Smooth muscle cell (in vitro differentiated cells): ENCODE measurements around the gene TAF5L. TPM values are rescaled to one million over a fixed set of nuclear protein-coding genes. Genes with fewer than 3 reads are reported as not detected.

Experiments
- DNase-seq: peaks from one replicate; lab custom pipeline; 2025; ENCODE audit not compliant: unreplicated experiment; lab: John Stamatoyannopoulos, UW
- H2AFZ ChIP-seq: fragments of 200-600 bp; sonication (generic); 2 replicates; pipeline ENCODE4 v1.6.0; 2016; ENCODE audit warnings: antibody characterized with exemption, low read depth, mild to moderate bottlenecking
- H3F3A ChIP-seq: fragments of 200-600 bp; sonication (generic); 2 replicates; pipeline ENCODE4 v1.6.0; 2017; ENCODE audit warnings: antibody characterized with exemption, low read depth
- H3K27ac ChIP-seq: fragments of 200-600 bp; sonication (generic); 2 replicates; pipeline ENCODE4 v1.5.1; 2016; ENCODE audit warnings: low read depth, mild to moderate bottlenecking
- H3K27me3 ChIP-seq: fragments of 200-600 bp; sonication (generic); 2 replicates; pipeline ENCODE4 v1.6.1; 2016; ENCODE audit warnings: low read depth, mild to moderate bottlenecking
- H3K36me3 ChIP-seq: fragments of 200-600 bp; sonication (generic); 2 replicates; pipeline ENCODE4 v1.5.1; 2016; ENCODE audit warnings: low read depth
- H3K4me1 ChIP-seq: fragments of 200-600 bp; sonication (generic); 2 replicates; pipeline ENCODE4 v1.5.1; 2016; ENCODE audit warnings: low read depth
- H3K4me2 ChIP-seq: fragments of 200-600 bp; sonication (generic); 2 replicates; pipeline ENCODE4 v1.6.0; 2016; ENCODE audit warnings: mild to moderate bottlenecking
- H3K4me3 ChIP-seq: fragments of 200-600 bp; sonication (generic); 2 replicates; pipeline ENCODE4 v1.5.1; 2016; ENCODE audit warnings: mild to moderate bottlenecking
- H3K79me2 ChIP-seq: fragments of 200-600 bp; sonication (generic); 2 replicates; pipeline ENCODE4 v1.6.0; 2016; ENCODE audit warnings: low read depth, mild to moderate bottlenecking
- H3K9ac ChIP-seq: fragments of 200-600 bp; sonication (generic); 2 replicates; pipeline ENCODE4 v1.6.0; 2016; ENCODE audit warnings: low read depth
- H3K9me3 ChIP-seq: fragments of 200-600 bp; sonication (generic); replicated peaks from 2 replicates; pipeline ENCODE4 v1.5.1; 2016; ENCODE audit warnings: low read depth
- H4K20me1 ChIP-seq: fragments of 200-600 bp; sonication (generic); 2 replicates; pipeline ENCODE4 v1.6.0; 2016; ENCODE audit warnings: low read depth
- CTCF ChIP-seq: fragments of 200-600 bp; sonication (generic); IDR thresholded peaks from 2 replicates; pipeline ENCODE4 v1.5.1; 2017; ENCODE audit warnings: borderline replicate concordance, mild to moderate bottlenecking, antibody characterized with exemption; ENCODE audit not compliant: insufficient read depth, poor library complexity, severe bottlenecking
- WGBS: methylation state at CpG from one replicate; pipeline ENCODE4 v1.1.7; 2016; ENCODE audit warnings: low lambda C conversion rate; 5-methylcytosine and 5-hydroxymethylcytosine counted together
- polyA plus RNA-seq: library from polyadenylated mRNA; unstranded; fragments of >200 nt; fragmentation: Nextera tagmentation; extraction: Ambion mirVana; gene quantifications from 2 replicates; pipeline ENCODE4 v1.2.1, GENCODE V29; 2016
- total RNA-seq: library from RNA; depleted of rRNA; stranded (reverse); fragments of >200 nt; gene quantifications from 2 replicates; pipeline ENCODE4 v1.2.3, GENCODE V29; 2014

Gene TAF5L
- total and polyA plus RNA-seq, 2 experiments from 2014 or later, result 3.3 to 11.3 TPM

- Histone ChIP-seq H3K4me2 (no peak overlapping the region), H3F3A (peaks cover 4% of the 10 kb centered on the region), H3K9ac (no peak overlapping the region), H3K27ac (no peak overlapping the region), H3K79me2 (no peaks in the 10 kb centered on the region), H3K4me1 (no peaks in the 10 kb centered on the region), H4K20me1 (no peaks in the 10 kb centered on the region), H3K4me3 (no peak overlapping the region), H2AFZ (no peak overlapping the region), H3K9me3 (no peaks in the 10 kb centered on the region), H3K27me3 (no peaks in the 10 kb centered on the region), H3K36me3 (no peaks in the 10 kb centered on the region)
- WGBS, result 60% methylated on average over 19 of the region's 19 CpGs
- peak; percentile 14 for DNase-seq
- TF ChIP-seq CTCF, result peak; percentile 90
These were observed 35.3 kb upstream of the TAF5L start for GRCh38 chr1:229661022-229661877.

GRCh38 chr1:229657993-229658755, 32.3 kb upstream of the TAF5L start:
- no peak for DNase-seq
- no peak overlapping the region for H3K4me2 ChIP-seq
- 100% methylated on average over 2 of the region's 2 CpGs for WGBS
- H3K27ac ChIP-seq, result no peak overlapping the region
- peaks cover 4% of the 10 kb centered on the region for H3F3A ChIP-seq
- no peak overlapping the region for H2AFZ ChIP-seq
- H3K27me3 ChIP-seq, result no peaks in the 10 kb centered on the region
- no peaks in the 10 kb centered on the region for H4K20me1 ChIP-seq
- H3K36me3 ChIP-seq, result peaks cover 3% of the 10 kb centered on the region
- no peak for TF ChIP-seq CTCF
- H3K4me1 ChIP-seq, result no peaks in the 10 kb centered on the region
- no peaks in the 10 kb centered on the region for H3K79me2 ChIP-seq
- no peak overlapping the region for H3K9ac ChIP-seq
- H3K9me3 ChIP-seq, result no peaks in the 10 kb centered on the region
- H3K4me3 ChIP-seq, result no peak overlapping the region

GRCh38 chr1:229655781-229656180, 29.9 kb upstream of the TAF5L start:
- no peak overlapping the region for H3K27ac ChIP-seq
- no peak overlapping the region for H3K9ac ChIP-seq
- H3K4me1 ChIP-seq, result no peaks in the 10 kb centered on the region
- H3K79me2 ChIP-seq, result no peaks in the 10 kb centered on the region
- no peaks in the 10 kb centered on the region for H3K9me3 ChIP-seq
- peaks cover 4% of the 10 kb centered on the region for H3F3A ChIP-seq
- H3K4me2 ChIP-seq, result no peak overlapping the region
- peaks cover 5% of the 10 kb centered on the region for H3K36me3 ChIP-seq
- DNase-seq, result no peak
- no peaks in the 10 kb centered on the region for H3K27me3 ChIP-seq
- no peak for TF ChIP-seq CTCF
- H2AFZ ChIP-seq, result no peak overlapping the region
- no peaks in the 10 kb centered on the region for H4K20me1 ChIP-seq
- 94% methylated on average over 5 of the region's 5 CpGs for WGBS
- no peak overlapping the region for H3K4me3 ChIP-seq
